ENCODE results near the gene PPP4R1.

The PPP4R1 gene

DNA sequence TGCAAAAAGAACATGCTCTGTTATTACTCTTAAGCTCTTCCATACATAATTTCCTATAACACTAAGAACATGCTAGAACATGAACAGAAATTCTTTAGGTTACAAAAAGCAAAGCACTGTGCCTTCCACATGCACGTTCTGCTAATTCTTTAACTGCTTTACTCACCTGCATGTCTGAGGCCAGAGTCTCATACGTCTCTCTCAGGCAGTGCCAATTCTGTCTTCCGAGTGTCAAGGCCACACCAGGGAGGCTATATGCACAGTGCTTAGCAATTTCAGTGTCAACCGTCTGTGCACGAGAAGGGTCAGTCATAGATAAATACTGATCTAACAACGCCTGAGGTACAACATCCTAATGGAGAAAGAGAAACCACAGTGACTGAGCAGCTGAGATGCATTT, 55.1 kb downstream of the PPP4R1 start:
- DNase-seq (ENCODE audit: low spot score) = no peak
- in situ Hi-C loops (cut with MboI; ENCODE audit: low sequenced_read_pairs, unreplicated experiment) = no loop called here
- no peak for TF ChIP-seq CTCF (IDR thresholded peaks at IDR 0.05; ENCODE audit: borderline replicate concordance, control extremely low read depth, extremely low read depth, insufficient read depth, missing control alignments)

GRCh38 chr18:9558387-9559064, 55.8 kb downstream of the PPP4R1 start:
- in situ Hi-C loops (cut with MboI; ENCODE audit: low sequenced_read_pairs, unreplicated experiment) = no loop called here
- no peak for TF ChIP-seq CTCF (IDR thresholded peaks at IDR 0.05; ENCODE audit: borderline replicate concordance, control extremely low read depth, extremely low read depth, insufficient read depth, missing control alignments)

DNA sequence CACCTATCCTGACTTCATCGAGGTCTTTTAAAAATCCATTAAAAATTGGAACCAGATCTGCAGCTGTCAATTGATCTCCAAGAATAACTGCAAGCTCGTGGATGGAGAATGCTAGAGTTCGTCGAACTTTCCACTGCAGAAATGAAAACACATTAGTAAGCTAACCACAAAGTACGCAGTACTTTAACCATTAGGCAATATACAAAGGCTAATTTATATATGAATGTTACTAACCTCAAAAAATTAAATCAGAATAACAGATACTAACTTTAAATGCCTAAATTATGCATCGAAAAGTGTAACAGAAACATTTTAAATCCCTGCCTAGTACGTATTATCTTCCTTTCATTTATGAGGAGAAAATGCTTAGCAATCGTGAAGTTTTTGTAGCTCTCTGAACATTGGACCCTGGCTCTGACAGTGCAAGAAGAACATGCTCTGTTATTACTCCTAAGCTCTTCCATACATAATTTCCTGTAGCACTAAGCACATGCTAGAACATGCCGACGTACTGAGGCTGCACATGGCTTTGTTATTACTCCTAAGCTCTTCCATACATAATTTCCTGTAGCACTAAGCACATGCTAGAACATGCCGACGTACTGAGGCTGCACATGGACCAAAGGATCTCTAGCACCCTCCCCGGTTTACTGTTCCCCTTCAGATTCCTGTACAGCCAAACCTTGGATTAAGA, 57.0 kb downstream of the PPP4R1 start:
- in situ Hi-C loops (cut with MboI; ENCODE audit: low sequenced_read_pairs, unreplicated experiment) = no loop called here
- no peak for TF ChIP-seq CTCF (IDR thresholded peaks at IDR 0.05; ENCODE audit: borderline replicate concordance, control extremely low read depth, extremely low read depth, insufficient read depth, missing control alignments)

More at GRCh38 chr18:9558387-9559064, 55.8 kb downstream of the PPP4R1 start:
- DNase-seq (ENCODE audit: low spot score) = no peak

GRCh38 chr18:9552616-9553015, 61.7 kb downstream of the PPP4R1 start:
- no peak for TF ChIP-seq CTCF (IDR thresholded peaks at IDR 0.05; ENCODE audit: borderline replicate concordance, control extremely low read depth, extremely low read depth, insufficient read depth, missing control alignments)
- in situ Hi-C loops (cut with MboI; ENCODE audit: low sequenced_read_pairs, unreplicated experiment) = no loop called here
- DNase-seq (ENCODE audit: low spot score) = no peak

More for the DNA sequence above, 57.0 kb downstream of the PPP4R1 start:
- no peak for DNase-seq (ENCODE audit: low spot score)

DNA sequence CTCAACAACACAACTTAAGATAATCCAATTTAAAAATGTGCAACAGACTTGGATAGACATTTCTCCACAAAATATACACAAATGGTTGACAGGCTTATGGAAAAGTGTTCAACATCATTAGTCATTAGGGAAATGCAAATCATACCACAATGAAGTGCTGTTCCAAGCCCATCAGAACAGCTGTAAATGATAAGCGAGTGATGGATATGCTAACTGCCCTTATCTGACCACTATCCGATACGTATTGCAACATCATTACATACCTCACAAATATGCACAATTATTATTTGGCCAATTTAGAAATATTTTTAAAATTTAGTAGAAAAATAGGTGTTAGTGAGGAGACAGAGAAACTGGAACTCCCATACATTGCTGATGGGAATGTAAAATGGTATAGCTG, 62.2 kb downstream of the PPP4R1 start:
- DNase-seq (ENCODE audit: low spot score) = no peak
- no peak for TF ChIP-seq CTCF (IDR thresholded peaks at IDR 0.05; ENCODE audit: borderline replicate concordance, control extremely low read depth, extremely low read depth, insufficient read depth, missing control alignments)
- in situ Hi-C loops (cut with MboI; ENCODE audit: low sequenced_read_pairs, unreplicated experiment) = no loop called here

- DNase-seq (ENCODE audit: low spot score) = no peak
- in situ Hi-C loops (cut with MboI; ENCODE audit: low sequenced_read_pairs, unreplicated experiment) = no loop called here
- no peak for TF ChIP-seq CTCF (IDR thresholded peaks at IDR 0.05; ENCODE audit: borderline replicate concordance, control extremely low read depth, extremely low read depth, insufficient read depth, missing control alignments)
Measured at GRCh38 chr18:9550429-9550828, 63.9 kb downstream of the PPP4R1 start.

Data from GM13976 (cell line).